ENCODE measurements around the gene ZIC1.
A peak's percentile ranks its signal among the peaks of the same experiment; 100 is the strongest.

ZIC1 gene

DNA sequence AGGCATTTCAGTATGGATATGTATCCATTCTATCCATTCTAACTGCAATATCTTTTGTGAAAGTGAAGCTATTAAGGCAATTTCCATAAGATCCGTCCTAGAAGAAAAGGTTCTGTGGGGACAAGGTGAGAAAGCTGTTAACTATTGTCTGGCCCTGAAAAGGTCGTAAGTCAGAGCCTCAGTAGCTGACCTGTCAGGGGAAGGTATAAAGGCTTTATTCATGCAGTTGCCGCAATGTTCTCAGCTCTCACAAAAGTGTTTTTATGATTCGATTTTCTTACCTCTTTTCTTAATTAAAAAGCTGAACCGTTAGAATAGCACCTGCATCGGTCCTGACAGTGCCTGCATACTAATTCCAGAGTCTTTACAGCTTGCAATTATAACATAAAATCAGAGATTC lies 27.6 kb upstream of the ZIC1 start:
- Histone ChIP-seq H3K4me3 (replicated peaks; ENCODE audit: low read depth, low read length) (no peak overlapping the region), H3K36me3 (ENCODE audit: control insufficient read depth, insufficient read depth, low read length) (no peaks in the 10 kb centered on the region), H3K27me3 (replicated peaks; ENCODE audit: control insufficient read depth, insufficient read depth, low read length) (no peaks in the 10 kb centered on the region)
- no peak for DNase-seq (ENCODE audit: extremely low read depth, insufficient read length)
- TF ChIP-seq, protein P1, sequence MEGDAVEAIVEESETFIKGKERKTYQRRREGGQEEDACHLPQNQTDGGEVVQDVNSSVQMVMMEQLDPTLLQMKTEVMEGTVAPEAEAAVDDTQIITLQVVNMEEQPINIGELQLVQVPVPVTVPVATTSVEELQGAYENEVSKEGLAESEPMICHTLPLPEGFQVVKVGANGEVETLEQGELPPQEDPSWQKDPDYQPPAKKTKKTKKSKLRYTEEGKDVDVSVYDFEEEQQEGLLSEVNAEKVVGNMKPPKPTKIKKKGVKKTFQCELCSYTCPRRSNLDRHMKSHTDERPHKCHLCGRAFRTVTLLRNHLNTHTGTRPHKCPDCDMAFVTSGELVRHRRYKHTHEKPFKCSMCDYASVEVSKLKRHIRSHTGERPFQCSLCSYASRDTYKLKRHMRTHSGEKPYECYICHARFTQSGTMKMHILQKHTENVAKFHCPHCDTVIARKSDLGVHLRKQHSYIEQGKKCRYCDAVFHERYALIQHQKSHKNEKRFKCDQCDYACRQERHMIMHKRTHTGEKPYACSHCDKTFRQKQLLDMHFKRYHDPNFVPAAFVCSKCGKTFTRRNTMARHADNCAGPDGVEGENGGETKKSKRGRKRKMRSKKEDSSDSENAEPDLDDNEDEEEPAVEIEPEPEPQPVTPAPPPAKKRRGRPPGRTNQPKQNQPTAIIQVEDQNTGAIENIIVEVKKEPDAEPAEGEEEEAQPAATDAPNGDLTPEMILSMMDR (IDR thresholded peaks at IDR 0.05; ENCODE audit: insufficient read depth, low read length, poor library complexity, severe bottlenecking), result no peak

DNA sequence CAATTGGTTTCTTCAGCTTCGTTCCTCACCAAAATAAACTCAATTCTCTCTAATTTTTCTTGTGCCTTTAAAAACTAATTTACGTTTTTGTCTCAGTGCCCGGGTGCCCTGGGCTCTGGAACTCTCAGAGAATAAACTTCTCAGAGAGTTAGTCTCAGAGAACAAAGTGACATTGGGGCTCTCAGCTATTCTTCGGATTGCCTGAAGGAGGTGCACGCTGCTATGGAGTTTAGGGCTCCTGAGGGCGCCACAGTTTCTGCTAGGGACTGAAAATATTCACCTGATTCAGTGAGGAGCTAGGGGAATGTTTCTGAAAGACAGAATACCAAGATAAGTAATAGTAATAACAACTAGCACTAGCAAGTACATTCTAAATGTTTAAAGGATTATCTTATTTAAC lies 25.5 kb upstream of the ZIC1 start:
- H3K27me3 ChIP-seq (replicated peaks; ENCODE audit: control insufficient read depth, insufficient read depth, low read length), result no peaks in the 10 kb centered on the region
- TF ChIP-seq, protein P1 (IDR thresholded peaks at IDR 0.05; ENCODE audit: insufficient read depth, low read length, poor library complexity, severe bottlenecking), result peak; percentile 62
- no peak overlapping the region for H3K4me3 ChIP-seq (replicated peaks; ENCODE audit: low read depth, low read length)
- H3K36me3 ChIP-seq (ENCODE audit: control insufficient read depth, insufficient read depth, low read length), result no peaks in the 10 kb centered on the region
- DNase-seq (ENCODE audit: extremely low read depth, insufficient read length), result no peak

DNA sequence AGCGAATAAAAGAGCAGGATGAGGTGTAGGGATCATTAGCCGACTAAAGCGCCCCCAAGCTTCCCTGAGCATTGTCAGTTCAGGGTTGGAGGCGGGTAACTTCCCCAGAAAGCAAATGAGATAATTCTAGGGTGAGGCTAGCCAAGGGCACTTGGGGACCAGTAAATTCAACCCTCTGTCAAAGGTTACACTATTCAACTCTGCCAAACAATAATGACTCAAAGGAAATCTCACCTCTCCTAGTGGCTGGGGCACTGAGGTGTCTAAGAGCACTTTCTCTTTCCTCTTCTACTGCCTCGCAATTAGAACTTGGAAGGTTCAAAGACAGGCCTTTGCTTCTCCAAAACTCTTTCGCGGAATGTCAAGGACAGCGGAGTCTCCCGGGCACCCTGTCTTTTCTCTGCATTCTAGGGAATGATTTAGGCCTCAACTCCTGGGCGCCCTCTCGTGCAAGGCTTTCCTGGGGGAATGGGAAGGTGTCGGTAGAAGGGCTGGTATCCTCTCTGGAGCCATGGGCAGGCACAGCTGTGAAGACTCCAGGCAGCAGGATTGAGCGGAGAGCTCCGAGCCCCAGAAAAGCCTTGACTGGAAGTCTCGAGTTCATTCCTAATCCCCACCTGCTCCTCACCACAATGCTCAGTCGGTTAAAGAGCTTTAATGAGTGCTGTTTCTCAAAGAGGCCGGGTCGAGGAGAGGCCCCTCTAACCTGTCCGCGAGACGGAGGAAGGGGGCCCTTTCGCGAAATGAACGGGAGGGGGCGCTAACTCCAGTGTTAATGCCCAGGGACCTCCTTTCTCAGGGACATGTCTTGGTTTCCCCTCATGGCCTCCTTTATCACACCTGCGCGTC lies 24.7 kb upstream of the ZIC1 start:
- Histone ChIP-seq H3K4me3 (replicated peaks; ENCODE audit: low read depth, low read length) (no peak overlapping the region), H3K27me3 (replicated peaks; ENCODE audit: control insufficient read depth, insufficient read depth, low read length) (no peaks in the 10 kb centered on the region; the same call in 1 of the 2 replicates), H3K36me3 (ENCODE audit: control insufficient read depth, insufficient read depth, low read length) (no peaks in the 10 kb centered on the region)
- no peak for DNase-seq (ENCODE audit: extremely low read depth, insufficient read length)
- TF ChIP-seq, protein P1 (IDR thresholded peaks at IDR 0.05; ENCODE audit: insufficient read depth, low read length, poor library complexity, severe bottlenecking), result peak; percentile 15

DNA sequence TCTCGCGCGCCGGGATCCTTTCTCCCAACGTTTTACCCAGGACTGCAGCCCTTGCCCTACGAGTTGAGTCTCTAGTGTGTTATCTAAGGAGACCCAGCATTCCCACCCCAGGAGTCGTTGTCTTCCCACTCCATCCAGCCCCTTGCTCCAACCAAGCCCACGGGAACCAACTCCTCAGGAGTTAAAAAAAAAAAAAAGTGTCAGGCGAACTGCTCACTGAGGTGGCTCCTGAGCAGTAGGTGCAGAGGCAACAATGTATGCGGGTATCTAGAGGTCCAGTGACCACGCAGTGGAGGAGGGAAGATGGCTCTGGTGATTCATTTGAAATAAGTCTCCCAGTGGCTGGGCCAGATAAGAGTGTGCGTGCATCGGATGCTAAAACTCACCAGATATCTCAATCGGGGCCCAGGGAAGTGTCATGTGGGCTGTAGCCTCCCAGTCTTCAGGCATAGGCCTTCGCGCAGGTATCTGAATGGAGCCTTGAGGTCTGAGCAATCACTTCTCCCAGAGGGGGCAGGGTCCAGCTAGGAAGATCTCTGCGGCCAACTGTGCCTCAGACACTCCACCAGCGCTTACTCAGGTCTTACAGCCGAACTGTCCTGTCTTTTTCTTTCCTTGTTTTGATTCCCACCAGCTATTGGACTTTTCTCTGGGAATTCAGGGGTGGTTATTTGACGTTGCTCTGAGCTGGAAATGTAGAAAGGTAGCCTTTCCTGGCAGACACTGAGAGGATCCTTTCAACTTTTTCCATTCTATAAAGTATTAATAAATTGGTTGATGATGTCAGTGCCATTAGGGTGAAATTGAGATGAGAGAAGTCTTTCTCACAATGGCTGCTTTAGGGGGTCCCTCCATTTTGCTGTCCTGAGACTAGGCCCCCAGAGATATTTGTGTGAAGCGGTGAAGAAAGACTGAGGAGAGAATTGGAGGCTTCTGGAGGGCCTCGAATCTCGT lies 23.8 kb upstream of the ZIC1 start:
- no peak for DNase-seq (ENCODE audit: extremely low read depth, insufficient read length)
- no peak overlapping the region for H3K4me3 ChIP-seq (replicated peaks; ENCODE audit: low read depth, low read length)
- TF ChIP-seq, protein P1 (IDR thresholded peaks at IDR 0.05; ENCODE audit: insufficient read depth, low read length, poor library complexity, severe bottlenecking), result no peak
- H3K36me3 ChIP-seq (ENCODE audit: control insufficient read depth, insufficient read depth, low read length), result no peaks in the 10 kb centered on the region
- H3K27me3 ChIP-seq (replicated peaks; ENCODE audit: control insufficient read depth, insufficient read depth, low read length), result no peaks in the 10 kb centered on the region; the same call in 1 of the 2 replicates

DNA sequence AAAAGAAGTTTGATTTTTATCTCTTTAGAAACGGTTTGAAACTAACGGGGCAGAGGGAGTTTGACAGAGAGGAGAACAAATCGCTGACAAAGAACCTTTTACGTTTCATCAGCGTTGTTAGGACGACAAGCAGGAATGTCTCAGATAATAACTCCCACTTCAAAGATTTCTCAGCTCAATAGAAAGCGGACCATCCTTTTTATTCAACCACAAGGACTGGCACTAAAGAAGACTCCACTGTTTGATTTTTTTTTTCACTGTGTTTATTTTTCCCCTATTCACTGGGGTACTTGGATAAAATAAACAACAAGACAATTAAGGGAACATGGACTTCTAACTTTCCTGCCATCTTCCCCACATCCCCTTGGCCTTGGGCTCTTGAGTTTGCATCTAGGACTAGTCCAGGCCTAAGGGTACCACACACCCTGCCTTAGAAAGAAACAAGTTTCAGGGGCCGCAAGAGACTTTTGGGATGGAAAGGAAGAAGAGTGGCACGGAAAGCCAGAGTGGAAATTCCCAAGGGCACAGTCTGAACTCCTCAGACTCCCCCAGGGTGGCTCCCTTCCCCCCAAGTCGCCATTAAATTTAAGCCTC lies 21.8 kb upstream of the ZIC1 start:
- no peaks in the 10 kb centered on the region; the same call in 1 of the 2 replicates for H3K27me3 ChIP-seq (replicated peaks; ENCODE audit: control insufficient read depth, insufficient read depth, low read length)
- no peak overlapping the region for H3K4me3 ChIP-seq (replicated peaks; ENCODE audit: low read depth, low read length)
- TF ChIP-seq, protein P1 (IDR thresholded peaks at IDR 0.05; ENCODE audit: insufficient read depth, low read length, poor library complexity, severe bottlenecking), result no peak
- DNase-seq (ENCODE audit: extremely low read depth, insufficient read length), result no peak
- H3K36me3 ChIP-seq (ENCODE audit: control insufficient read depth, insufficient read depth, low read length), result no peaks in the 10 kb centered on the region

Measured in GM06990 (cell line).